ENCODE results near the gene SLC27A4.

SLC27A4 gene

DNA sequence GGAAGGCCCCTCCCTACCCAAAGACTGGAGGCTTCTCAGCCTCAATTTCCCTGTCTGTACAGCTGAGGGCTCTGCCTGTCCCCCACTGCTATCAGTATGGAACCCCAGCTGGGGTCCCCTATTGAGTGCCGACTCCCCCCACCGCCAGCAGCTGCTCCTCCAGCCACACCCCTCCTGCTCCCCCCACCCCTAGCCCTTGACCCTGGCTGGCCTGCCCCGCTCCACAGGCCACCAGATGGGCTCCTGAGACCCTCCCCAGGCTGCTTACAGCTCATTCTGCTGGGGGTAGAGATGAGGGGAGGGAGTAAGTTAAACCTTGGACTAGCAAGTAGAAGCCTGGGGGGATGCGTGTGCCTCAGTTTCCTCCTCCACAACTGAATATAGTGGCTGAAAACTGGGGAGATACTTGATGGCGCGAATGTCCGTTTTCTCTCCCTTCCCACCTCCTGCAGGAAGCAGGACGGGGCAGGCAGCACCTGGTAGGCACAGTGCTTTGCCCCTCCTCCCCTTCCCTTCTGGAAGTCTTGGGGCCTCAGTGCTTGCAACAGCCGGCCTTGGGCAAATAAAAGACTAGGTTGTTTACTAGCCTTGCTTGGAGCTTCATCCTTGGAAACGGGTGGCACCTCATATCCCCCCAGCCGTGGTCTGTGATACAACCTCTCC lies 50.0 kb downstream of the SLC27A4 start:
- Histone ChIP-seq H3K27me3 (replicated peaks in 2 of 5; ENCODE audit: control insufficient read depth in 4 of 5, insufficient read depth in 5 of 5, low read length in 4 of 5) (no peaks in the 10 kb centered on the region), H3K9me3 (ENCODE audit: control extremely low read depth in 1 of 5, control insufficient read depth in 4 of 5, insufficient read depth in 2 of 5, low read depth in 1 of 5, low read length in 4 of 5) (no peaks in the 10 kb centered on the region), H3K4me3 (ENCODE audit: control insufficient read depth in 1 of 7, extremely low read depth in 1 of 7, insufficient read depth in 4 of 7, low read depth in 2 of 7, low read length in 6 of 7) (no peak overlapping the region), H3K4me1 (ENCODE audit: control extremely low read depth in 1 of 4, control insufficient read depth in 4 of 4, insufficient read depth in 4 of 4, low read length in 3 of 4) (no peaks in the 10 kb centered on the region), H3K27ac (ENCODE audit: insufficient read depth in 1 of 2, low read depth in 1 of 2, low read length in 2 of 2, poor library complexity in 1 of 2, severe bottlenecking in 2 of 2) (no peak overlapping the region), H3K36me3 (ENCODE audit: control insufficient read depth in 4 of 4, insufficient read depth in 4 of 4, low read length in 3 of 4) (peaks cover 4 to 73% (median 51%) of the 10 kb centered on the region in 4 experiments)
- WGBS (ENCODE audit: insufficient coverage): 97% methylated on average over 6 of the region's 11 CpGs
- no peak for DNase-seq
- ChIA-PET CTCF (interaction anchor here (1.0 kb wide), 1 partner anchor 21 kb away, joined by 4 read pairs; no protein-coding TSS in a partner anchor), POLR2A (no interaction called here)

DNA sequence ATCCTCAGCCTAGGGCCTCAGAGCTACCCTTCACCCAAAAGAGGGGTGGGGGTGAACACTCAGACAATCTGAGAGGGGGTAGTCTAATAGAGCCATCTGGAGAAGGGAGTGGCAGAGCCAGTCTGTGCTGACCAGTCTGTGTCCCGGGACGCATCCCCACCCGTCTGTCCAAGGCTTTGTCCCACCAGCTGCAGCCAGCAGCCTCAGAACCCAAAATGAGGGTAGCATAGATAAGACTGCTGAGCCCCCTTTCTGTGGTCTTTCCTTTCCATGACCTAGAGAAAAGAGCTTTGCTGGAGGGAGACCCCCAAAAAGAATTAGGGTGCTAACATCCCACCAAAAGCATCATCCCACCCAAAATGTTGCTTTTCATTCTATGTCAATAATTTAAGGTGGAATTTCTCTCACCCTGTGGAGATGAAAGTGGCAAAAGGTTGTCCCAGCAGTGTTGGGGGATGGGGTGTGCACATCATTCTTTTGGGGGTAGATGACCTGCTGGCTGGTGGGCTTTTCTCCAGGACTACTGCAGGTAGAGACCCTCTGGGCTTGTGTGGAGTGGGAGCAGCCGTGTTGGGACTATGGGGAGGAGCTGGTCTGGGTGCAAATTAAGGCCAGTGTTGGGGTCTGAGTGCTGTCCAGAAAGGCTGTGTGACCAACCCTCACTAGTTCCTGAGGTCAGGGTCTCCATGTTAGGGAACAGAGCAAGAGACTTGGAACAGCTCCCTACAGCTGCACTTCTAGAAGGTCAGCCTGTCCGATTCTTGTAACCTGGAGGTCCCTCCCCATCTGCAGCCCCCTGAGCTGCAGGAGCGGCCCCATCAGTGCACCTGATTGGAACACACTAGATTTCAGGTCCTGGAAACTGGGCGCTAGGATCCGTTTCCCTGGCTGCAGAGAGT lies 50.7 kb downstream of the SLC27A4 start:
- ChIA-PET CTCF (no interaction called here), POLR2A (no interaction called here)
- Histone ChIP-seq H3K4me3 (ENCODE audit: control insufficient read depth in 1 of 7, extremely low read depth in 1 of 7, insufficient read depth in 4 of 7, low read depth in 2 of 7, low read length in 6 of 7) (no peak overlapping the region), H3K27ac (ENCODE audit: insufficient read depth in 1 of 2, low read depth in 1 of 2, low read length in 2 of 2, poor library complexity in 1 of 2, severe bottlenecking in 2 of 2) (no peak overlapping the region), H3K27me3 (replicated peaks in 2 of 5; ENCODE audit: control insufficient read depth in 4 of 5, insufficient read depth in 5 of 5, low read length in 4 of 5) (no peaks in the 10 kb centered on the region), H3K36me3 (ENCODE audit: control insufficient read depth in 4 of 4, insufficient read depth in 4 of 4, low read length in 3 of 4) (peaks cover 2 to 65% (median 46%) of the 10 kb centered on the region in 4 experiments), H3K4me1 (ENCODE audit: control extremely low read depth in 1 of 4, control insufficient read depth in 4 of 4, insufficient read depth in 4 of 4, low read length in 3 of 4) (no peaks in the 10 kb centered on the region), H3K9me3 (ENCODE audit: control extremely low read depth in 1 of 5, control insufficient read depth in 4 of 5, insufficient read depth in 2 of 5, low read depth in 1 of 5, low read length in 4 of 5) (no peaks in the 10 kb centered on the region)
- DNase-seq: no peak
- WGBS (ENCODE audit: insufficient coverage): 100% methylated on average over 5 of the region's 8 CpGs

DNA sequence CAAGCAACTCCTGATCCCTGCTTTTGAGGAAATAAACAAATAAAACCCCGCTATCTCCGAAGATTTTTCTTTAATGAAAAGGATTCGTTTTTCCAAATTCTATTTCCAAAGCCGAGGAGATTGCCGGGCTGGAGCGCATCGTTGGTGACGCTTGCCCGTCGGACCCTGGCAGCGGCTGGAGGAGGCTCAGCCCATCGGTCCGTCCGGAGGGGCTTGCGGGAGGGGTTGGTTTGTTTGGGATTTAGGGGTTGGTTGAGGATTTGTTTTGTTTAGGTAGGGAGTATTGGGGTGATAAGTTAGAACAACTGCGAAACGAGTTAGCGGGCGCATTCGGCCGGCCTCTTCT lies 51.6 kb downstream of the SLC27A4 start:
- no peak for DNase-seq
- POLR2A ChIA-PET: no interaction called here
- no peak overlapping the region for H3K27ac ChIP-seq (ENCODE audit: insufficient read depth in 1 of 2, low read depth in 1 of 2, low read length in 2 of 2, poor library complexity in 1 of 2, severe bottlenecking in 2 of 2)
- H3K27me3 ChIP-seq (replicated peaks in 2 of 5; ENCODE audit: control insufficient read depth in 4 of 5, insufficient read depth in 5 of 5, low read length in 4 of 5): no peaks in the 10 kb centered on the region
- no peak overlapping the region for H3K4me3 ChIP-seq (ENCODE audit: control insufficient read depth in 1 of 7, extremely low read depth in 1 of 7, insufficient read depth in 4 of 7, low read depth in 2 of 7, low read length in 6 of 7)
- peaks cover 2 to 57% (median 40%) of the 10 kb centered on the region in 4 experiments for H3K36me3 ChIP-seq (ENCODE audit: control insufficient read depth in 4 of 4, insufficient read depth in 4 of 4, low read length in 3 of 4)
- H3K9me3 ChIP-seq (ENCODE audit: control extremely low read depth in 1 of 5, control insufficient read depth in 4 of 5, insufficient read depth in 2 of 5, low read depth in 1 of 5, low read length in 4 of 5): no peaks in the 10 kb centered on the region
- 98% methylated on average over 19 of the region's 21 CpGs for WGBS (ENCODE audit: insufficient coverage)
- CTCF ChIA-PET: no interaction called here
- peaks cover 0 to 3% (median 2%) of the 10 kb centered on the region in 4 experiments for H3K4me1 ChIP-seq (ENCODE audit: control extremely low read depth in 1 of 4, control insufficient read depth in 4 of 4, insufficient read depth in 4 of 4, low read length in 3 of 4)

DNA sequence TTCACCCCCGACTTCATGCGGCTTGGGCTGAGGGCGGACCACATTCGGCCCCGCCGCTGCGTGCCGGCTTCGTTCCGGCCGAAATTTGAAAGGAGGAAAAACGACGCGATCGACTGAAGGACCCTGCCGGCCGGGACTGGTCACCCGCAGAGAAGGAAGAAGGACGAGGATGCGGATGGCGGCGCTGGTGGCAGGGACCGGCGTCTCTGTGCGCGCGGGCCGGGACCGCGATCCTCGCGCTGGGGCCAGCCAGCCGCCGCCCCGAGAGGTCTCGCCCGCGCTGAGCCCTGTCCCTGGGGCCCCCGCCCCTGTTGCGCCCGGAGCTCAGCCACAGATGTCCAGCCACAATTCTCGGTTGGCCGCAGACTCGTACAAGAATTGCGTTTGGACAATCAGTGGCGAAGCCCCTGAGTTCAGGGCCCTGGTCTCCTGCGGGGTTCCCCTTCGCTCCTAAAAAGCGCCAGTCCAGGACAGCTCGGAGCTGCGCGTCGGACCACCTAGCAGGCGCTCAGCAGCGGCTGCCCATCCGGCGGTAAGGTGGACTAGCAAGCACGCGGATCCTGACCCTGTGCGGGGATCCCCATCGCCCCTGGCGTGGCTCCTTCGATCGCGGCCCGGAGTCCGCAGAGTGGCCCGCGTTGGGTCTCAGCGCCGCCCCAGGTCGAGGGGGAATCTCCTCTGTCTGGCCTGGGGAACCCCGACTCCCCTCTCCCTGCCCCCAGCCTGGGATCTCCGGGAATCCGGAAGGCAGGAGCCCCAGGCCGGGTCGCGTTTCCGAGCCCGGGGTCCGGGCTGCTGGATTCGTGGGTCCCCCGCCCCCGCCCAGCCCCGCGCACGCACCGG lies 52.2 kb downstream of the SLC27A4 start:
- Histone ChIP-seq H3K27ac (ENCODE audit: insufficient read depth in 1 of 2, low read depth in 1 of 2, low read length in 2 of 2, poor library complexity in 1 of 2, severe bottlenecking in 2 of 2) (no peak overlapping the region), H3K27me3 (replicated peaks in 2 of 5; ENCODE audit: control insufficient read depth in 4 of 5, insufficient read depth in 5 of 5, low read length in 4 of 5) (no peaks in the 10 kb centered on the region), H3K9me3 (ENCODE audit: control extremely low read depth in 1 of 5, control insufficient read depth in 4 of 5, insufficient read depth in 2 of 5, low read depth in 1 of 5, low read length in 4 of 5) (no peaks in the 10 kb centered on the region), H3K36me3 (ENCODE audit: control insufficient read depth in 4 of 4, insufficient read depth in 4 of 4, low read length in 3 of 4) (peaks cover 2 to 51% (median 35%) of the 10 kb centered on the region in 4 experiments), H3K4me1 (ENCODE audit: control extremely low read depth in 1 of 4, control insufficient read depth in 4 of 4, insufficient read depth in 4 of 4, low read length in 3 of 4) (peaks cover 0 to 8% (median 8%) of the 10 kb centered on the region in 4 experiments), H3K4me3 (ENCODE audit: control insufficient read depth in 1 of 7, extremely low read depth in 1 of 7, insufficient read depth in 4 of 7, low read depth in 2 of 7, low read length in 6 of 7) (no peak overlapping the region)
- whole genome bisulfite sequencing (ENCODE audit: insufficient coverage): 95% methylated on average over 61 of the region's 88 CpGs
- CTCF ChIA-PET: no interaction called here
- no peak for DNase-seq
- POLR2A ChIA-PET: no interaction called here

DNA sequence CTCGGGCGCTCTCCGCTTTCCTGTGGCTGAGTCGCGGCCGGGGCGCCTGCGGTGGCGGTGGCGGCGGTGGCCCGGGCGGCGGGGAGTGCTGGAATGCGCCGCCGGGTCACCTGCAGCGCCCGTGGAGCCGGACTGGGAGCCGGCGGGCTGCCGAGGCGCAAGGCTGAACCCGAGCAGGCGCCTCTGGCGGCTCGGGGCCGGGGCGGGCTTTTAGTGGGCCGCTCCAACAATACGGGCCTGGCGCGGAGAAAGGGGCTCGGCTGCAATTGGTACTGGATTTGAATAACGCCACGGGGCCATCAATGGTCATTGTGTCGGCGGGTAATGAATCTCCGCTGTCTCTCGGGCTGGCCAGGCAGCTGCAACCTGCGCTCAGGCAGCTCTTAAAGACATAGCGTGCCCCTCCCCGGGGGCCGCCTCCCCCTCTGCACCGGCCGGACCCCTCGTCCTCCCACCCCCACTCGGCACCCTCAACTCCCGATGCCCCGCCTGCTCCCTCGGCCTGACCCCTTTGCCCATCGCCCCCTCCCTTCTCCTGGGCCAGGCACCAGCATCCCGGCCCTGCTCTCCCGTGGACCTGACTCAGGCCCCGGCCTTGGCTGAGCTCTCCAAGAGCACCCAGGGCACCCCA lies 52.9 kb downstream of the SLC27A4 start:
- Histone ChIP-seq H3K36me3 (ENCODE audit: control insufficient read depth in 4 of 4, insufficient read depth in 4 of 4, low read length in 3 of 4) (peaks cover 2 to 44% (median 27%) of the 10 kb centered on the region in 4 experiments), H3K27ac (ENCODE audit: insufficient read depth in 1 of 2, low read depth in 1 of 2, low read length in 2 of 2, poor library complexity in 1 of 2, severe bottlenecking in 2 of 2) (no peak overlapping the region), H3K9me3 (ENCODE audit: control extremely low read depth in 1 of 5, control insufficient read depth in 4 of 5, insufficient read depth in 2 of 5, low read depth in 1 of 5, low read length in 4 of 5) (no peaks in the 10 kb centered on the region), H3K4me1 (ENCODE audit: control extremely low read depth in 1 of 4, control insufficient read depth in 4 of 4, insufficient read depth in 4 of 4, low read length in 3 of 4) (peaks cover 0 to 9% (median 8%) of the 10 kb centered on the region in 4 experiments), H3K4me3 (ENCODE audit: control insufficient read depth in 1 of 7, extremely low read depth in 1 of 7, insufficient read depth in 4 of 7, low read depth in 2 of 7, low read length in 6 of 7) (no peak overlapping the region), H3K27me3 (replicated peaks in 2 of 5; ENCODE audit: control insufficient read depth in 4 of 5, insufficient read depth in 5 of 5, low read length in 4 of 5) (no peaks in the 10 kb centered on the region)
- DNase-seq: no peak
- POLR2A ChIA-PET: no interaction called here
- WGBS (ENCODE audit: insufficient coverage): 95% methylated on average over 51 of the region's 56 CpGs
- CTCF ChIA-PET: no interaction called here

DNA sequence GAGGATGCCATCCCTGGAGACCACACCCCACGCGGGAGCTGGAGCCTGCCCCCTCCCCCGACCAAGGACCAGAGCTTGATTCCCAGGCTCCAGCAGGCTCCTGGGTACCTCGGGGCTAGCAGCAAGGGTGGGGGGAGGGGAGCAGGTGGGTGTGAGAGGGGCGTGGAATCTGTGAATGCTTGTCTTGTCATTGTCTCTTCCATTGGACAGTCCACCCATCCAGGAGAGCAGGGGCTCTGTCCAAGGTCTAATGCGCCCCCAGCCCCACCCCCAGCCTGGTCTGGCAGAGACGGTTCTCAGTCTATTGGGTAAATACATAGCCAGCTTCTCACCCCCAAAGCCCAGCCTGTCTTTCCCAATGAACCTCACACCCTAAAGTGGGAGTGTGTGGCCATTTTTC lies 53.6 kb downstream of the SLC27A4 start:
- 100% methylated on average over 2 of the region's 7 CpGs for WGBS (ENCODE audit: insufficient coverage)
- H3K4me1 ChIP-seq (ENCODE audit: control extremely low read depth in 1 of 4, control insufficient read depth in 4 of 4, insufficient read depth in 4 of 4, low read length in 3 of 4): peaks cover 0 to 9% (median 8%) of the 10 kb centered on the region in 4 experiments
- H3K36me3 ChIP-seq (ENCODE audit: control insufficient read depth in 4 of 4, insufficient read depth in 4 of 4, low read length in 3 of 4): peaks cover 2 to 37% (median 21%) of the 10 kb centered on the region in 4 experiments
- H3K27ac ChIP-seq (ENCODE audit: insufficient read depth in 1 of 2, low read depth in 1 of 2, low read length in 2 of 2, poor library complexity in 1 of 2, severe bottlenecking in 2 of 2): no peak overlapping the region
- H3K9me3 ChIP-seq (ENCODE audit: control extremely low read depth in 1 of 5, control insufficient read depth in 4 of 5, insufficient read depth in 2 of 5, low read depth in 1 of 5, low read length in 4 of 5): no peaks in the 10 kb centered on the region
- DNase-seq: no peak
- no peaks in the 10 kb centered on the region for H3K27me3 ChIP-seq (replicated peaks in 2 of 5; ENCODE audit: control insufficient read depth in 4 of 5, insufficient read depth in 5 of 5, low read length in 4 of 5)
- POLR2A ChIA-PET: interaction anchor here (0.6 kb wide), 1 partner anchor 107 kb away, joined by 3 read pairs; no protein-coding TSS in a partner anchor
- CTCF ChIA-PET: no interaction called here
- H3K4me3 ChIP-seq (ENCODE audit: control insufficient read depth in 1 of 7, extremely low read depth in 1 of 7, insufficient read depth in 4 of 7, low read depth in 2 of 7, low read length in 6 of 7): no peak overlapping the region

Data from common myeloid progenitor, CD34-positive (primary cell).